ENCODE measurements around the gene RAX. TPM values are rescaled to one million over a fixed set of nuclear protein-coding genes. Genes with fewer than 3 reads are reported as not detected.

The RAX gene
- total and polyA plus RNA-seq, 4 donors: 0.02 TPM; not detected in 3

- H3K27ac ChIP-seq (ENCODE audit: low read depth in 1 of 2, low read length in 1 of 2): no peak overlapping the region
- peaks cover 3 to 23% (median 8%) of the 10 kb centered on the region in 3 donors for H3K27me3 ChIP-seq (ENCODE audit: control insufficient read depth in 3 of 3, insufficient read depth in 3 of 3, low read length in 2 of 3)
- WGBS, 2 donors: 15 to 18% methylated on average over 5 of the region's 5 CpGs
- peaks cover 0 to 8% (median 0%) of the 10 kb centered on the region in 5 donors for H3K4me1 ChIP-seq (ENCODE audit: control insufficient read depth in 5 of 5, insufficient read depth in 5 of 5, low read length in 5 of 5)
- no peak for ATAC-seq (ENCODE audit: insufficient read depth, low FRiP score)
- no peak for TF ChIP-seq CTCF (IDR thresholded peaks at IDR 0.05; ENCODE audit: control extremely low read depth, extremely low read depth)
- peaks cover 0 to 2% (median 0%) of the 10 kb centered on the region in 4 donors for H3K9me3 ChIP-seq (ENCODE audit: control insufficient read depth in 4 of 4, insufficient read depth in 3 of 4, low read length in 3 of 4)
- peak in 2 of 3 donors; percentile 73 to 79 for DNase-seq
- H3K9ac ChIP-seq (ENCODE audit: insufficient read depth in 1 of 2, low read length in 2 of 2): no peak overlapping the region
- H3K36me3 ChIP-seq (ENCODE audit: control insufficient read depth in 4 of 4, insufficient read depth in 4 of 4, low read length in 4 of 4): no peaks in the 10 kb centered on the region
- no peak overlapping the region for H3K4me3 ChIP-seq
These were observed 35.6 kb upstream of the RAX start for GRCh38 chr18:59308938-59309260.

GRCh38 chr18:59308248-59308937, 35.1 kb upstream of the RAX start:
- H3K27me3 ChIP-seq (ENCODE audit: control insufficient read depth in 3 of 3, insufficient read depth in 3 of 3, low read length in 2 of 3): peaks cover 3 to 25% (median 11%) of the 10 kb centered on the region in 3 donors
- WGBS, 2 donors: 2 to 3% methylated on average over 46 of the region's 46 CpGs

GRCh38 chr18:59306640-59307039, 33.4 kb upstream of the RAX start:
- 83 to 84% methylated on average over 6 of the region's 6 CpGs for WGBS, 2 donors
- Histone ChIP-seq H3K4me1 (ENCODE audit: control insufficient read depth in 5 of 5, insufficient read depth in 5 of 5, low read length in 5 of 5) (peaks cover 0 to 8% (median 0%) of the 10 kb centered on the region in 5 donors), H3K9ac (ENCODE audit: insufficient read depth in 1 of 2, low read length in 2 of 2) (no peak overlapping the region), H3K36me3 (ENCODE audit: control insufficient read depth in 4 of 4, insufficient read depth in 4 of 4, low read length in 4 of 4) (no peaks in the 10 kb centered on the region), H3K27me3 (ENCODE audit: control insufficient read depth in 3 of 3, insufficient read depth in 3 of 3, low read length in 2 of 3) (peaks cover 3 to 28% (median 10%) of the 10 kb centered on the region in 3 donors), H3K4me3 (no peak overlapping the region), H3K9me3 (ENCODE audit: control insufficient read depth in 4 of 4, insufficient read depth in 3 of 4, low read length in 3 of 4) (no peaks in the 10 kb centered on the region), H3K27ac (ENCODE audit: low read depth in 1 of 2, low read length in 1 of 2) (no peak overlapping the region)
- no peak for TF ChIP-seq CTCF (IDR thresholded peaks at IDR 0.05; ENCODE audit: control extremely low read depth, extremely low read depth)
- ATAC-seq (ENCODE audit: insufficient read depth, low FRiP score) (no peak), DNase-seq (no peak)

More at GRCh38 chr18:59308248-59308937, 35.1 kb upstream of the RAX start:
- ATAC-seq (ENCODE audit: insufficient read depth, low FRiP score) (peak; percentile 94), DNase-seq (peak; percentile 81 to 85 (median 82))
- Histone ChIP-seq H3K4me3 (no peak overlapping the region), H3K36me3 (ENCODE audit: control insufficient read depth in 4 of 4, insufficient read depth in 4 of 4, low read length in 4 of 4) (no peaks in the 10 kb centered on the region), H3K4me1 (ENCODE audit: control insufficient read depth in 5 of 5, insufficient read depth in 5 of 5, low read length in 5 of 5) (peaks cover 0 to 8% (median 0%) of the 10 kb centered on the region in 5 donors), H3K27ac (ENCODE audit: low read depth in 1 of 2, low read length in 1 of 2) (no peak overlapping the region), H3K9me3 (ENCODE audit: control insufficient read depth in 4 of 4, insufficient read depth in 3 of 4, low read length in 3 of 4) (peaks cover 0 to 2% (median 0%) of the 10 kb centered on the region in 4 donors), H3K9ac (ENCODE audit: insufficient read depth in 1 of 2, low read length in 2 of 2) (no peak overlapping the region)
- TF ChIP-seq CTCF (IDR thresholded peaks at IDR 0.05; ENCODE audit: control extremely low read depth, extremely low read depth): peak; percentile 49
